DND-41 (cell line): ENCODE results near the gene MCUB.
"Not testable (repeated sequence)": the region's sequence is repeated elsewhere in the genome, so short reads cannot be mapped to it uniquely, and the experiment has no call there.

Experiments used
- ATAC-seq: fragments of 200-7000 bp; cut with Tn5 transposase; 3 replicates; pipeline ENCODE4 v1.9.1; 2021; ENCODE audit warnings: low read depth; ENCODE audit not compliant: insufficient read depth
- DNase-seq: peaks from one replicate; pipeline ENCODE4 v3.0.0-alpha.2; 2020
- H2AFZ ChIP-seq: 2 replicates; pipeline ENCODE4 v1.6.0; 2012; ENCODE audit warnings: low read depth, low read length
- H3K27ac ChIP-seq: 2 replicates; pipeline ENCODE4 v1.5.1; 2012; ENCODE audit warnings: low read length, inconsistent platforms
- H3K27me3 ChIP-seq: fragments of 200-600 bp; sonication (generic); 2 replicates; pipeline ENCODE4 v1.6.0; 2012; ENCODE audit warnings: low read length, mild to moderate bottlenecking, inconsistent platforms; ENCODE audit not compliant: insufficient read depth, poor library complexity
- H3K36me3 ChIP-seq: 2 replicates; pipeline ENCODE4 v1.5.1; 2012; ENCODE audit warnings: low read length, inconsistent platforms; ENCODE audit not compliant: insufficient read depth
- H3K4me1 ChIP-seq: 2 replicates; pipeline ENCODE4 v1.5.1; 2012; ENCODE audit warnings: mild to moderate bottlenecking, low read length; ENCODE audit not compliant: insufficient read depth
- H3K4me2 ChIP-seq: 2 replicates; pipeline ENCODE4 v1.6.0; 2012; ENCODE audit warnings: mild to moderate bottlenecking, moderate library complexity, low read length, inconsistent platforms; ENCODE audit not compliant: insufficient read depth
- H3K4me3 ChIP-seq, 2 experiments: fragments of 200-600 bp in 1 of 2; shearing (Covaris generic) in 1 of 2; 2 replicates each; pipeline ENCODE4 v1.5.1; 2012 to 2016; ENCODE audit warnings: inconsistent platforms in 2 of 2, low read length in 2 of 2, mild to moderate bottlenecking in 2 of 2, low read depth in 1 of 2, moderate library complexity in 1 of 2
- H3K79me2 ChIP-seq: 2 replicates; pipeline ENCODE4 v1.6.0; 2012; ENCODE audit warnings: low read length, inconsistent platforms; ENCODE audit not compliant: insufficient read depth
- H3K9ac ChIP-seq: 2 replicates; pipeline ENCODE4 v1.6.0; 2012; ENCODE audit warnings: low read depth, mild to moderate bottlenecking, inconsistent platforms, low read length, moderate library complexity
- H3K9me3 ChIP-seq: 2 replicates; pipeline ENCODE4 v1.5.1; 2012; ENCODE audit warnings: low read length, moderate library complexity, mild to moderate bottlenecking, inconsistent platforms; ENCODE audit not compliant: insufficient read depth, severe bottlenecking
- H4K20me1 ChIP-seq: 2 replicates; pipeline ENCODE4 v1.6.0; 2012; ENCODE audit warnings: low read length; ENCODE audit not compliant: insufficient read depth
- EZH2 ChIP-seq: IDR thresholded peaks from 3 replicates; pipeline ENCODE4 v1.6.1; 2012; ENCODE audit warnings: borderline replicate concordance, low read depth, mild to moderate bottlenecking, moderate library complexity, low read length, inconsistent platforms; ENCODE audit not compliant: severe bottlenecking
- TF ChIP-seq, protein P1 (sequence below): IDR thresholded peaks from 2 replicates; pipeline ENCODE4 v1.5.1; 2012; ENCODE audit warnings: borderline replicate concordance, low read length, moderate library complexity, mild to moderate bottlenecking; ENCODE audit not compliant: poor library complexity, severe bottlenecking; ENCODE audit errors: extremely low read depth

MCUB gene, protein sequence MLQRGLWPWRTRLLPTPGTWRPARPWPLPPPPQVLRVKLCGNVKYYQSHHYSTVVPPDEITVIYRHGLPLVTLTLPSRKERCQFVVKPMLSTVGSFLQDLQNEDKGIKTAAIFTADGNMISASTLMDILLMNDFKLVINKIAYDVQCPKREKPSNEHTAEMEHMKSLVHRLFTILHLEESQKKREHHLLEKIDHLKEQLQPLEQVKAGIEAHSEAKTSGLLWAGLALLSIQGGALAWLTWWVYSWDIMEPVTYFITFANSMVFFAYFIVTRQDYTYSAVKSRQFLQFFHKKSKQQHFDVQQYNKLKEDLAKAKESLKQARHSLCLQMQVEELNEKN

DNA sequence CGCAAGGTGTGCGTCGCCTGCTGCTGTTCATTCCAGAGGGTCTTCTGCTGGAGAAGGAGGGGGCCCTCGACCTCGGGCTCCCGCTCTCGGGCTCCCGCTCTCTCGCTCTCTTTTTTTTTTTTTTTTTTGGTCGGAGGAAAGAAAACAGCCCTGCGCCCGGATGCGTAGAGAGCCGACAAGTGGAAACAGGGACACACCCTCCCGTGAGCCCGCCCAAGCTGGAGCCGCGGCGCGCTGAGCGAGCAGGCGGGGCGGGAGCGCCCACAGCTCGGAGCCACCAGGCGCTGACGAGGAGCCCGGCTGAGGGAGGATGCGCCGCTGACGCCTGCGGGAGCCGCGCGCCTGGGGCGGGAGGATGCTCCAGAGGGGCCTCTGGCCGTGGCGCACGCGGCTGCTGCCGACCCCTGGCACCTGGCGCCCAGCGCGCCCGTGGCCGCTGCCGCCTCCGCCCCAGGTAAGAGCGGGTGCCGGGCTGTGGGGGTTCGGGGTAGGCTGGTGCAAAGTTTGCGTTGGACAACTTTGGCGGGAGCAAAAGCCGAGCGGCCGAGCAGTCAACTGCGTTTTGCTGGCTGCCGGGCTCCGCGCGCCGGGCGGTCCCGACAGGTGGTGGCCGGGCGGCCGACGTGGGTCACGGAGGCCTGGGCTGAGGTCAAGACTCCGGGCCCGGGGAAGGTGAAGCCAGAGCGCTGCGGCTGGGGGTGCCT, at the start of gene MCUB:
Gene MCUB, plus strand, starts transcription at position 264 of the 704 bp plus-strand sequence. Its CDS starts 92 bp downstream, at position 356.
- Histone ChIP-seq H3K4me2 (peak within 1 kb of the TSS; percentile 67), H3K4me3 (peak within 1 kb of the TSS; percentile 64 to 92), H3K27ac (peak within 1 kb of the TSS; percentile 91), H3K9me3 (peaks cover 3% of the 10 kb centered on the region), H3K27me3 (no peaks in the 10 kb centered on the region), H3K9ac (peak within 1 kb of the TSS; percentile 96), H3K4me1 (peaks cover 37% of the 10 kb centered on the region), H3K79me2 (peaks cover 61% of the 10 kb centered on the region), H3K36me3 (no peaks in the 10 kb centered on the region), H4K20me1 (peaks cover 7% of the 10 kb centered on the region; the same call in 1 of the 2 replicates), H2AFZ (peak within 1 kb of the TSS; percentile 93)
- TF ChIP-seq EZH2, result no peak
- TF ChIP-seq, protein P1, sequence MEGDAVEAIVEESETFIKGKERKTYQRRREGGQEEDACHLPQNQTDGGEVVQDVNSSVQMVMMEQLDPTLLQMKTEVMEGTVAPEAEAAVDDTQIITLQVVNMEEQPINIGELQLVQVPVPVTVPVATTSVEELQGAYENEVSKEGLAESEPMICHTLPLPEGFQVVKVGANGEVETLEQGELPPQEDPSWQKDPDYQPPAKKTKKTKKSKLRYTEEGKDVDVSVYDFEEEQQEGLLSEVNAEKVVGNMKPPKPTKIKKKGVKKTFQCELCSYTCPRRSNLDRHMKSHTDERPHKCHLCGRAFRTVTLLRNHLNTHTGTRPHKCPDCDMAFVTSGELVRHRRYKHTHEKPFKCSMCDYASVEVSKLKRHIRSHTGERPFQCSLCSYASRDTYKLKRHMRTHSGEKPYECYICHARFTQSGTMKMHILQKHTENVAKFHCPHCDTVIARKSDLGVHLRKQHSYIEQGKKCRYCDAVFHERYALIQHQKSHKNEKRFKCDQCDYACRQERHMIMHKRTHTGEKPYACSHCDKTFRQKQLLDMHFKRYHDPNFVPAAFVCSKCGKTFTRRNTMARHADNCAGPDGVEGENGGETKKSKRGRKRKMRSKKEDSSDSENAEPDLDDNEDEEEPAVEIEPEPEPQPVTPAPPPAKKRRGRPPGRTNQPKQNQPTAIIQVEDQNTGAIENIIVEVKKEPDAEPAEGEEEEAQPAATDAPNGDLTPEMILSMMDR, result no peak
- peak; percentile 95 for DNase-seq
- peak; percentile 92 for ATAC-seq

DNA sequence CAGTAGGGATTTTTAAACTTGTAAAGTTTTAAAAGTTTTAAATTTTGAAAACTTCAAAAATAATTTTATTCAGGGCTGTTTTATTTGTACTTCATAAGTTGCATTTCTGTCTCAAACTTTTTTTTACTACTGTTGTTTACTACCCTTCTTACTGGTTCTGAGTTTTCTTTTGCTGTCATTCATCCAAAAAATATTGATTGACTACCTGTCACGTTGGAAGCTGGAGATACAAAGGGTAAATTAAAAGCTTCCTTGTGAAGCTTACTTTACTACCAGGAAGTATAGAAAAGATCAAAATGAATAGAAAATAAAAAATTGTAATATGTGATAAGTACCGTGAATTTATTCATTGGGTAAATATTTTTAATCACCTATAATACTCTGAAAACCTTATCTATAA, 49.4 kb upstream of the MCUB start:
- TF ChIP-seq, protein P1, result no peak
- no peak for TF ChIP-seq EZH2
- no peaks in the 10 kb centered on the region for H3K27me3 ChIP-seq

DNA sequence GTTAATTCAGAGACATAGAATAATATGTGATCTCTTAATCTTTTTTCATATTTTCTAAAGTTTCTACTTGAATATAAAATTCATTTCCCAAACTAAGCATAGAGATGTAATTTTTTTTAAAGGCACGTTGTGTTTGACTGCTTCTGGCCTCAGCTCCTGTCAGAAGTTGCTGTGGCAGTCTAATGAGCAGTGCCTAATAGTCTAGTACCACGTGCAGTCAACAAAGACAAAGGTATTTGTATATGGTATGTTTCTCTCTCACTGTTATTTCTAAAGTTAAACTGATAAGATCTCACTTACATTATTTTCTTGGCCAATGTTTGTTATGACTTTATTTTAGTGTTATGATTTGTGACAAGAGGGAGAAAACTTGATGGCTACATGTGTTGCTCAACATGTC, 48.6 kb upstream of the MCUB start:
- Histone ChIP-seq H3K27me3 (no peaks in the 10 kb centered on the region), H3K4me1 (no peaks in the 10 kb centered on the region), H3K4me2 (no peak overlapping the region), H3K4me3 (no peak overlapping the region), H3K36me3 (peaks cover 75% of the 10 kb centered on the region), H2AFZ (no peak overlapping the region), H3K27ac (no peak overlapping the region), H4K20me1 (no peaks in the 10 kb centered on the region), H3K9me3 (no peaks in the 10 kb centered on the region), H3K9ac (no peak overlapping the region), H3K79me2 (no peaks in the 10 kb centered on the region)
- TF ChIP-seq, protein P1, result no peak
- TF ChIP-seq EZH2, result no peak
- DNase-seq (no peak), ATAC-seq (no peak)

More for the DNA sequence above, 49.4 kb upstream of the MCUB start:
- no peak for ATAC-seq
- Histone ChIP-seq H2AFZ (no peak overlapping the region), H3K79me2 (no peaks in the 10 kb centered on the region), H3K9ac (no peak overlapping the region), H3K27ac (no peak overlapping the region), H4K20me1 (no peaks in the 10 kb centered on the region), H3K4me2 (no peak overlapping the region), H3K4me1 (no peaks in the 10 kb centered on the region), H3K4me3 (no peak overlapping the region), H3K36me3 (peaks cover 75% of the 10 kb centered on the region), H3K9me3 (no peaks in the 10 kb centered on the region)
- no peak for DNase-seq

DNA sequence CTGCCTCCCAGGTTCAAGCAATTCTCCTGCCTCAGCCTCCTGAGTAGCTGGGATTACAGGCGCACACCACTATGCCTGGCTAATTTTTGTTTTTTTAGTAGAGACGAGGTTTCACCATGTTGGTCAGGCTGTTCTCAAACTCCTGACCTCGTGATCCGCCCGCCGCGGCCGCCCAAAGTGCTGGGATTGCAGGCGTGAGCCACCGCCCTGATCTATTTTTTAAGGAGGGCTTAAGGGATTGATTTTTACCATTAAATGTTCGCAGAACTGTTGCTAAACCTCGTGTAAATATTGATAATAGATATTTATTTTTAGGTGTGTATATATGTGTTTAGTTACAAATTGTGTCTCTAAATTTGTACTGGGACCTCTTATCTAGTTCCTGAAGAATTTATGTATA, 46.7 kb upstream of the MCUB start:
- DNase-seq, H3K27ac ChIP-seq, H3K4me3 ChIP-seq, H4K20me1 ChIP-seq, H3K4me2 ChIP-seq, H2AFZ ChIP-seq, H3K9ac ChIP-seq, H3K79me2 ChIP-seq, H3K4me1 ChIP-seq, ATAC-seq, H3K9me3 ChIP-seq, H3K27me3 ChIP-seq: not testable (repeated sequence)
- peaks cover 73% of the 10 kb centered on the region for H3K36me3 ChIP-seq
